ENCODE measurements around the gene RNF220.

The RNF220 gene

GRCh38 chr1:44654621-44655187 is 249.6 kb downstream of the RNF220 start:
- Histone ChIP-seq H3K79me2 (ENCODE audit: control insufficient read depth, low read length) (no peaks in the 10 kb centered on the region), H3K4me2 (ENCODE audit: low read length) (no peak overlapping the region), H4K20me1 (ENCODE audit: control insufficient read depth, insufficient read depth, low read depth, low read length) (no peaks in the 10 kb centered on the region), H3F3A (ENCODE audit: control insufficient read depth, insufficient read depth) (peaks cover 6% of the 10 kb centered on the region; the same call in 1 of the 2 replicates), H3K4me3 (ENCODE audit: low read length) (no peak overlapping the region), H3K9me3 (ENCODE audit: control insufficient read depth, insufficient read depth, low read length) (no peaks in the 10 kb centered on the region), H3K27ac (ENCODE audit: low read depth, low read length) (no peak overlapping the region), H3K27me3 (ENCODE audit: control insufficient read depth, low read length) (no peaks in the 10 kb centered on the region), H3K36me3 (ENCODE audit: control insufficient read depth, low read length) (peaks cover 12% of the 10 kb centered on the region), H3K9me2 (replicated peaks; ENCODE audit: control insufficient read depth, low read length) (no peaks in the 10 kb centered on the region), H3K4me1 (ENCODE audit: control insufficient read depth, low read length) (no peaks in the 10 kb centered on the region)
- TF ChIP-seq, protein P1, sequence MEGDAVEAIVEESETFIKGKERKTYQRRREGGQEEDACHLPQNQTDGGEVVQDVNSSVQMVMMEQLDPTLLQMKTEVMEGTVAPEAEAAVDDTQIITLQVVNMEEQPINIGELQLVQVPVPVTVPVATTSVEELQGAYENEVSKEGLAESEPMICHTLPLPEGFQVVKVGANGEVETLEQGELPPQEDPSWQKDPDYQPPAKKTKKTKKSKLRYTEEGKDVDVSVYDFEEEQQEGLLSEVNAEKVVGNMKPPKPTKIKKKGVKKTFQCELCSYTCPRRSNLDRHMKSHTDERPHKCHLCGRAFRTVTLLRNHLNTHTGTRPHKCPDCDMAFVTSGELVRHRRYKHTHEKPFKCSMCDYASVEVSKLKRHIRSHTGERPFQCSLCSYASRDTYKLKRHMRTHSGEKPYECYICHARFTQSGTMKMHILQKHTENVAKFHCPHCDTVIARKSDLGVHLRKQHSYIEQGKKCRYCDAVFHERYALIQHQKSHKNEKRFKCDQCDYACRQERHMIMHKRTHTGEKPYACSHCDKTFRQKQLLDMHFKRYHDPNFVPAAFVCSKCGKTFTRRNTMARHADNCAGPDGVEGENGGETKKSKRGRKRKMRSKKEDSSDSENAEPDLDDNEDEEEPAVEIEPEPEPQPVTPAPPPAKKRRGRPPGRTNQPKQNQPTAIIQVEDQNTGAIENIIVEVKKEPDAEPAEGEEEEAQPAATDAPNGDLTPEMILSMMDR (IDR thresholded peaks at IDR 0.05; ENCODE audit: low read depth, low read length, poor library complexity, severe bottlenecking), result no peak

- H3K27ac ChIP-seq (ENCODE audit: low read depth, low read length), result no peak overlapping the region
- TF ChIP-seq EZH2phosphoT487 (IDR thresholded peaks at IDR 0.05; ENCODE audit: borderline replicate concordance, low read length), result no peak
- TF ChIP-seq, protein P1 (IDR thresholded peaks at IDR 0.05; ENCODE audit: low read depth, low read length, poor library complexity, severe bottlenecking), result peak; percentile 57
- no peak overlapping the region for H3K4me3 ChIP-seq (ENCODE audit: low read length)
- no peaks in the 10 kb centered on the region for H3K9me3 ChIP-seq (ENCODE audit: control insufficient read depth, insufficient read depth, low read length)
- H3F3A ChIP-seq (ENCODE audit: control insufficient read depth, insufficient read depth), result peaks cover 6% of the 10 kb centered on the region; the same call in 1 of the 2 replicates
- no peaks in the 10 kb centered on the region for H3K9me2 ChIP-seq (replicated peaks; ENCODE audit: control insufficient read depth, low read length)
- H3K27me3 ChIP-seq (ENCODE audit: control insufficient read depth, low read length), result no peaks in the 10 kb centered on the region
- no peaks in the 10 kb centered on the region for H3K79me2 ChIP-seq (ENCODE audit: control insufficient read depth, low read length)
- H3K4me1 ChIP-seq (ENCODE audit: control insufficient read depth, low read length), result no peaks in the 10 kb centered on the region
- H3K4me2 ChIP-seq (ENCODE audit: low read length), result no peak overlapping the region
- peaks cover 3% of the 10 kb centered on the region for H3K36me3 ChIP-seq (ENCODE audit: control insufficient read depth, low read length)
- H4K20me1 ChIP-seq (ENCODE audit: control insufficient read depth, insufficient read depth, low read depth, low read length), result no peaks in the 10 kb centered on the region
These were observed 250.6 kb downstream of the RNF220 start for GRCh38 chr1:44655609-44656008.

DNA sequence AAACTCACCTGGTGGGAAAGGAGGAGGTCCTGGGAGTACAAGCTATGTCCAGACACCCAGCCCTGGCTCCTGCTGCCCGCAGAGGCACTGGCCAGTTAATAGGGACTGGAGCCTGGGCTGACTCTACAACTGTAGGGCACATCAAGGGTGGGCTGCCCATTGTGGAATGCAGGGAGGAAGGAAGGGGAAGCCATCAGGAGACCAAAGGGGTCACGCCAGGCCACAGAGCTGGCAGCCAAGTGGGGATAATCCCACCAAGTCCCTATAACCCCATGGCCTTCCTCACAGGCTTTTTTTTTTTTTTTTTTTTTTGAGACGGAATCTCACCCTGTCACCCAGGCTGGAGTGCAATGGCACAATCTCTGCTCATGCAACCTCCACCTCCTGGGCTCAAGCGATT is 254.5 kb downstream of the RNF220 start:
- no peaks in the 10 kb centered on the region for H3K36me3 ChIP-seq (ENCODE audit: control insufficient read depth, low read length)
- H3K9me3 ChIP-seq (ENCODE audit: control insufficient read depth, insufficient read depth, low read length), result no peaks in the 10 kb centered on the region
- no peak for TF ChIP-seq EZH2phosphoT487 (IDR thresholded peaks at IDR 0.05; ENCODE audit: borderline replicate concordance, low read length)
- H3F3A ChIP-seq (ENCODE audit: control insufficient read depth, insufficient read depth), result no peaks in the 10 kb centered on the region
- H3K4me3 ChIP-seq (ENCODE audit: low read length), result no peak overlapping the region
- no peaks in the 10 kb centered on the region for H3K9me2 ChIP-seq (replicated peaks; ENCODE audit: control insufficient read depth, low read length)
- no peaks in the 10 kb centered on the region for H3K27me3 ChIP-seq (ENCODE audit: control insufficient read depth, low read length)
- H3K4me2 ChIP-seq (ENCODE audit: low read length), result no peak overlapping the region
- no peaks in the 10 kb centered on the region for H3K4me1 ChIP-seq (ENCODE audit: control insufficient read depth, low read length)
- no peak overlapping the region for H3K27ac ChIP-seq (ENCODE audit: low read depth, low read length)
- no peaks in the 10 kb centered on the region for H4K20me1 ChIP-seq (ENCODE audit: control insufficient read depth, insufficient read depth, low read depth, low read length)
- H3K79me2 ChIP-seq (ENCODE audit: control insufficient read depth, low read length), result no peaks in the 10 kb centered on the region

- TF ChIP-seq, protein P1 (IDR thresholded peaks at IDR 0.05; ENCODE audit: low read depth, low read length, poor library complexity, severe bottlenecking), result no peak
- H3K9me3 ChIP-seq (ENCODE audit: control insufficient read depth, insufficient read depth, low read length), result no peaks in the 10 kb centered on the region
- no peak overlapping the region for H3K27ac ChIP-seq (ENCODE audit: low read depth, low read length)
These were observed 255.1 kb downstream of the RNF220 start for GRCh38 chr1:44660176-44660575.

More at GRCh38 chr1:44660176-44660575, 255.1 kb downstream of the RNF220 start:
- H3K79me2 ChIP-seq (ENCODE audit: control insufficient read depth, low read length), result no peaks in the 10 kb centered on the region
- H3K4me2 ChIP-seq (ENCODE audit: low read length), result no peak overlapping the region
- no peaks in the 10 kb centered on the region for H3K36me3 ChIP-seq (ENCODE audit: control insufficient read depth, low read length)
- no peaks in the 10 kb centered on the region for H4K20me1 ChIP-seq (ENCODE audit: control insufficient read depth, insufficient read depth, low read depth, low read length)
- no peaks in the 10 kb centered on the region for H3K27me3 ChIP-seq (ENCODE audit: control insufficient read depth, low read length)
- H3F3A ChIP-seq (ENCODE audit: control insufficient read depth, insufficient read depth), result no peaks in the 10 kb centered on the region
- no peaks in the 10 kb centered on the region for H3K9me2 ChIP-seq (replicated peaks; ENCODE audit: control insufficient read depth, low read length)
- no peaks in the 10 kb centered on the region for H3K4me1 ChIP-seq (ENCODE audit: control insufficient read depth, low read length)
- no peak overlapping the region for H3K4me3 ChIP-seq (ENCODE audit: low read length)
